ENCODE results near the gene UBC.
"Not testable (repeated sequence)": the region's sequence is repeated elsewhere in the genome, so short reads cannot be mapped to it uniquely, and the experiment has no call there.

UBC gene

DNA sequence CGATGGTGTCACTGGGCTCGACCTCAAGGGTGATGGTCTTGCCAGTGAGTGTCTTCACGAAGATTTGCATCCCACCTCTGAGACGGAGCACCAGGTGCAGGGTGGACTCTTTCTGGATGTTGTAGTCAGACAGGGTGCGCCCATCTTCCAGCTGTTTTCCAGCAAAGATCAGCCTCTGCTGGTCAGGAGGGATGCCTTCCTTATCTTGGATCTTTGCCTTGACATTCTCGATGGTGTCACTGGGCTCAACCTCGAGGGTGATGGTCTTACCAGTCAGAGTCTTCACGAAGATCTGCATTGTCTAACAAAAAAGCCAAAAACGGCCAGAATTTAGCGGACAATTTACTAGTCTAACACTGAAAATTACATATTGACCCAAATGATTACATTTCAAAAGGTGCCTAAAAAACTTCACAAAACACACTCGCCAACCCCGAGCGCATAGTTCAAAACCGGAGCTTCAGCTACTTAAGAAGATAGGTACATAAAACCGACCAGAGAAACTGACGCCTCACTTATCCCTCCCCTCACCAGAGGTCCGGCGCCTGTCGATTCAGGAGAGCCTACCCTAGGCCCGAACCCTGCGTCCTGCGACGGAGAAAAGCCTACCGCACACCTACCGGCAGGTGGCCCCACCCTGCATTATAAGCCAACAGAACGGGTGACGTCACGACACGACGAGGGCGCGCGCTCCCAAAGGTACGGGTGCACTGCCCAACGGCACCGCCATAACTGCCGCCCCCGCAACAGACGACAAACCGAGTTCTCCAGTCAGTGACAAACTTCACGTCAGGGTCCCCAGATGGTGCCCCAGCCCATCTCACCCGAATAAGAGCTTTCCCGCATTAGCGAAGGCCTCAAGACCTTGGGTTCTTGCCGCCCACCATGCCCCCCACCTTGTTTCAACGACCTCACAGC is 717 bp downstream of the UBC start:
- DNase-seq: peak; percentile 68

DNA sequence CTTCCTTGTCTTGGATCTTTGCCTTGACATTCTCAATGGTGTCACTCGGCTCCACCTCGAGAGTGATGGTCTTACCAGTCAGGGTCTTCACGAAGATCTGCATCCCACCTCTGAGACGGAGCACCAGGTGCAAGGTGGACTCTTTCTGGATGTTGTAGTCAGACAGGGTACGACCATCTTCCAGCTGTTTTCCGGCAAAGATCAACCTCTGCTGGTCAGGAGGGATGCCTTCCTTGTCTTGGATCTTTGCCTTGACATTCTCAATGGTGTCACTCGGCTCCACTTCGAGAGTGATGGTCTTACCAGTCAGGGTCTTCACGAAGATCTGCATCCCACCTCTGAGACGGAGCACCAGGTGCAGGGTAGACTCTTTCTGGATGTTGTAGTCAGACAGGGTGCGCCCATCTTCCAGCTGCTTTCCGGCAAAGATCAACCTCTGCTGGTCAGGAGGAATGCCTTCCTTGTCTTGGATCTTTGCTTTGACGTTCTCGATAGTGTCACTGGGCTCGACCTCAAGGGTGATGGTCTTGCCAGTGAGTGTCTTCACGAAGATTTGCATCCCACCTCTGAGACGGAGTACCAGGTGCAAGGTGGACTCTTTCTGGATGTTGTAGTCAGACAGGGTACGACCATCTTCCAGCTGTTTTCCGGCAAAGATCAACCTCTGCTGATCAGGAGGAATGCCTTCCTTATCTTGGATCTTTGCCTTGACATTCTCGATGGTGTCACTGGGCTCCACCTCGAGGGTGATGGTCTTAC is 1.7 kb downstream of the UBC start:
- not testable (repeated sequence) for DNase-seq

DNA sequence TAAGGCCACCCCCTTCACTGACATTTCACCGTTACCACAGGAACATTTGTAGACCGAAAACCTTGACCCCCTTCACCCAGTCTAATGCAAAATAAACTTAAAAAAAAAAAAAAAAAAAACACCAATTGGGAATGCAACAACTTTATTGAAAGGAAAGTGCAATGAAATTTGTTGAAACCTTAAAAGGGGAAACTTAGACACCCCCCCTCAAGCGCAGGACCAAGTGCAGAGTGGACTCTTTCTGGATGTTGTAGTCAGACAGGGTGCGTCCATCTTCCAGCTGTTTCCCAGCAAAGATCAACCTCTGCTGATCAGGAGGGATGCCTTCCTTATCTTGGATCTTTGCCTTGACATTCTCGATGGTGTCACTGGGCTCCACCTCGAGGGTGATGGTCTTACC is 2.9 kb downstream of the UBC start:
- DNase-seq: not testable (repeated sequence)

DNA sequence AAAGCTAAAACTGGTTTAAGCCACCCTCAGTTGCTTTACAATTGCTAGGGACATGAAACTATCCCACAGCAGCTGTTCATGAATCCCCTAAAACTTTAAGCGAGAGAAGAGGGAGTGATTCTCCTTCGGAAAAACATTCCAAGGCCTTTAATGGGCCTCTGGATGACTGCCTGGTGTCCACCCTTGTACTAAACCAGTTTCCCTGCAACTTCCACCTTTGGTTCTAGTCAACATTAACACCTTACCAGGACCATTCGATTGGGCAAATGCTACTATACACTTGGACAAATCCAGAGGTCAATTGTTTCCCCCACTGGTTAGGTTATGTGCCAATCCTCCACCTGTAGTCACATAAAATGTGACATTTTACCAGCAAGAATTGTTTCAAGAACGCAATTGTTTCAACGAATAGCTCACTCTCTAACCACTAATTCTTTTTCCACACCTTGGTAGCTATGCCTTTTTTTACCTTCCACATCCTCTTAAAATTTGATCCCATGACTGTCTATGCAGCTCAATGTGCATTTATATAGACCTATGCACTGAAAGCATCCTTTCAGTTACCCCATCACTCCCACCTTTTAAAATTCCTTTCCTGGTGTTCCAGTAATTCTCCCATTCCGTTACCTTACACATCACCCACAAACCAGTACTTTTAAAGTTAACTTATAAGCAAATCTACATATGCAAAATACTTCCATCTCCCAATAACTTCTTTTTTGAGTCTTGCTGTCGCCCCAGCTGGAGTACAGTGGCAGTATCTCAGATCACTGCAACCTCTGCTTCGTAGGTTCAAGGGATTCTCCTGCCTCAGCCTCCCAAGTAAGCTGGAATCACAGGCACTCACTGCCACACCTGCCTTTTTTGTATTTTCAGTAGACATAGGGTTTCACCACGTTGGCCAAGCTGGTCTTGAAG is 3.6 kb downstream of the UBC start:
- no peak for DNase-seq

- no peak for DNase-seq
Measured at GRCh38 chr12:124909831-124910560, 4.5 kb downstream of the UBC start.

GRCh38 chr12:124906606-124907261 is 7.7 kb downstream of the UBC start:
- DNase-seq: peak; percentile 87

GRCh38 chr12:124904306-124905098 is 9.9 kb downstream of the UBC start:
- peak; percentile 84 for DNase-seq

GRCh38 chr12:124902916-124903315 is 11.5 kb downstream of the UBC start:
- no peak for DNase-seq

DNA sequence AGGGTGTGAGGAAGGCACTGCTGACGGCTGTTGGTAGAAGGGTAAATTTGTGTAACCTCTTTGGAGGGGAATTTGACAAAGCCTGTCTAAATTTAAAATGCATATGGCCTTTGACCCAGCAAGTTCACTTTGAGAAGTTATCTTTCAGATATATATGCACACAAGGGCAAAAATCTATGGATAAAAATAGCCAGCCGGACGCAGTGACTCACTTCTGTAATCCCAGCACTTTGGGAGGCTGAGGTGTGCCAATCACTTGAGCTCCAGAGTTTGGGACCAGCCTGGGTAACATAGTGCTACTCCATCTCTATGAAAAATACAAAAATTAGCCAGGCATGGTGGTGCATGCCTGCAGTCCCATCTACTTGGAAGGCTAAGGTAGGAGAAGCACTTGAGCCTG is 13.4 kb downstream of the UBC start:
- DNase-seq: no peak

- not testable (repeated sequence) for DNase-seq
Measured at GRCh38 chr12:124900345-124900795, 14.1 kb downstream of the UBC start.

DNA sequence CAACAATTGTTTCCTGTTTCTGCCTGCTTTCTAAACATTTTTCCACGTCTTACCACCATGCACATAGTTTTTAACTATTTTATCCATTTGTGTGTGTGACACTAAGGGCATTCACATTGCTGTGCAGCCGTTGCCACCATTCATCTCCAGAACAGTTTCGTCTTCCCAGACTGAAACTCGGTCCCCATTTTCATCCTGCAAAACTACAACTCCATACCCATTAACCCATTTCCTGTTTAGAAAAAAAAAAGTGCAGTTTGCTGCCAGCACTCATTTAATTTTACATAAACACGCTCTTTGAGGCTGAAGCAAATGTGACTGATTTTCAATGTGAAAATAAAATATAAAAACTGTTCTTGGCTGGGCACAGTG is 15.5 kb downstream of the UBC start:
- DNase-seq: no peak

DNA sequence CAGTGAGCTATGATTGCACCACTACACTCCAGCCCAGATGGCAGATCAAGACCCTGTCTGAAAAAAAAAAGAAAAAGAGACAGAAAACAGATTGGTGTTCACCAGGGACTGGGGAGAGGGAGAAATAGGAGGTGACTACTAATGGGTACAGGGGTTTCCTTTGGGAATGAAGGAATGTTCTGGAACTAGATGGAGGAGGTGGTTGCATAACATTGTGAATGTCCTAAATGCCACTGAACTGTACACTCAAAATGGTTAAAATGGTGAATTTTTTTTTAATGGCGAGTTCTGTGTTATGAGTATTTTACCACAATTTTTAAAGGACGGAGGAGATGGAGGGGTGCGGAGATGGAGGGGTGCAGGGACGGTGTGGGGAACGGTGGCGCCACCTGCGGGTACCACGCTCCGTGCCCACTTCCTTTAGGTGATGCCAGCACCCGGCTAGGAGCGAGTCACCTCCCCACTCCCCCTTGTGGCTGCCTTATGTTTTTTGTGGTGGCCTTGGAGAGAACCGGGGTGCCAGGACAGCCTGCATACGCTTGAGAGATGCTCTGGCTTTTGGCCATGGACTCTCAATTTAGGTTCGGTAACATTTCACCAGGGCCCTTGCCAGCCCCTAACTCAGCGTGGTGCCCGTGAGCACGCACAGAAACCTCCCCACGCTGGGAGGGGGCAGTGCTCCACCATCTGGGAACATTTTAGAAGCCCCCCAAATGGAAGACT is 16.1 kb downstream of the UBC start:
- DNase-seq: no peak

DNA sequence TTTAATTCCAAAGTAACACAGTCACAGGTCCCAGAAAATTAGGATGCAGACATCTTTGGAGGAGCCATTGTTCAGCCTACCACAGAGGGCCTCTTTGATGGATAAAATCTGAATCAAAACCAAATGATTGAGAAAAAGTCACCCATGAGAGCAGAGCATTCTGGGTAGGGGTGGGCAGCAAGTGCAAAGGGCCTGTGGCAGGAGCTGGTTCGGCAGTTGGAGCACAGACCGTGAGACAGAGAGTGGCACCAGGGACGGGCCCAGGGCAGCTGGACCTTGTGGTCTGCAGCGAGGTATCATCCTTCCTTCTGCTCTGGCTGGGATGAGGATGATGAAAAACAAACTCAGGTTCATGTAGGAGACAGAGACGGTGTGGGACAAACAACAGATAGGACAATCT is 18.0 kb downstream of the UBC start:
- no peak for DNase-seq

GRCh38 chr12:124893792-124894516 is 20.5 kb downstream of the UBC start:
- DNase-seq: no peak

DNA sequence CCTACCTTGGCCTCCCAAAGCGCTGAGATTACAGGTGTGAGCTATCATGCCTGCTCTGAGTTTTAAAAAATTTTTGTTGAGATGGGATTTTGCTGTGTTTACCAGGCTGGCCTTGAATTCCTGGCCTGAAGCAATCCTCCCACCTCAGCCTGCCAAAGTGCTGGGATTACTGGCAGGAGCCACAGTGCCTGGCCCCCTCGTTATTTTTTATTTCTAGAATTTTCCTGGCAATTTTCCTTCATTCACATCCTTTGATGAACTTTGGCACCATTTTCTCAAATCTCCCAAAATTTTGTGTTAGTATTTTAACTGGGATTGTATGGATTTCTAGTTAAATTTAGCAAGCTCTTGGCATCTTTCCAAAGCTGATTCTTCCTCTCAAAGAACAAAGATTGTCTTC is 26.2 kb downstream of the UBC start:
- no peak for DNase-seq

GRCh38 chr12:124887766-124888165 is 26.7 kb downstream of the UBC start:
- not testable (repeated sequence) for DNase-seq

DNA sequence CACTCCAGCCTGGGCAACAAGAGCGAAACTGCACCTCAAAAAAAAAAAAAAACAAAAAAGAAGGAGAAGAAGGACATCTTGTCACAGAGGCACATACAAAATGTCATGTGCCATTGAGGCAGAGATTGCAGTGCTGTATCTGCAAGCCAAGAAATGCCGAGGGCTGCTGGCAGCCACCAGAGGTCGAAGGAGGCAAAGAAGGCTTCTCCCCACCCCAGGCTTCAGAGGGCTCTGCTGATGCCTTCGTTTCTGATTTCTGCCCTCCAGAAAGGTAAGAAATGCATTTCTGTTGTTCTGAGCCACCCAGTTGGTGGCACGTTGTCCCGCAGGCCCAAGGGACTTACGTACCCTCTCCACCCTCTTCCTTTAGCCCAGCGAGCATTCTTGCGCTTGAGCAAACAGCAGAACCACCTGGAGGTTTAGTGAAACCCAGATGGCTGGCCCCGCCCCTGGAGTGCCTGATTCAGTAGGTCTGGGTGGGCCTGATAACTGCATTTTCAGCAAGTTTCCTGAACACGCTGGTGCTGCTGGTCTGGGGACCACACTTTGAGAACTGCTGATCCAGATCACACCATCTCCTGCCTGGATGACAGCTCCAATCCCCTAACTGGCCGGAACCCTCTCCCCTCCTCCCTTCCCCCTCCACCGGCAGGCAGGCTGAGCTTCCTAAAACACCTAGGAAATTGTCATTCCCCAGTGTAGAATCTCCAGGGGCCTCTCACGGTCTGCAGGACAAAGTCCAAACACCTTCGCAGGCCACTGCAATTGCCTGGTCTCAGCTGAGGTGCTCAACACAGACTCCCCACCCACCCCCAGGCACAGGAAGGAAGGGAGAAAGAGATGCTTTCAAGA is 29.6 kb downstream of the UBC start:
- no peak for DNase-seq

Data from fibroblast of skin of back (primary cell).